GM19395 (cell line): Measurements from ENCODE around the gene CD3E.

Experiments used
- ATAC-seq: cut with Tn5 transposase; IDR thresholded peaks from one replicate; pipeline ENCODE4 v1.9.1; 2021; ENCODE audit warnings: mild to moderate bottlenecking, moderate library complexity; ENCODE audit not compliant: unreplicated experiment

Gene CD3E

DNA sequence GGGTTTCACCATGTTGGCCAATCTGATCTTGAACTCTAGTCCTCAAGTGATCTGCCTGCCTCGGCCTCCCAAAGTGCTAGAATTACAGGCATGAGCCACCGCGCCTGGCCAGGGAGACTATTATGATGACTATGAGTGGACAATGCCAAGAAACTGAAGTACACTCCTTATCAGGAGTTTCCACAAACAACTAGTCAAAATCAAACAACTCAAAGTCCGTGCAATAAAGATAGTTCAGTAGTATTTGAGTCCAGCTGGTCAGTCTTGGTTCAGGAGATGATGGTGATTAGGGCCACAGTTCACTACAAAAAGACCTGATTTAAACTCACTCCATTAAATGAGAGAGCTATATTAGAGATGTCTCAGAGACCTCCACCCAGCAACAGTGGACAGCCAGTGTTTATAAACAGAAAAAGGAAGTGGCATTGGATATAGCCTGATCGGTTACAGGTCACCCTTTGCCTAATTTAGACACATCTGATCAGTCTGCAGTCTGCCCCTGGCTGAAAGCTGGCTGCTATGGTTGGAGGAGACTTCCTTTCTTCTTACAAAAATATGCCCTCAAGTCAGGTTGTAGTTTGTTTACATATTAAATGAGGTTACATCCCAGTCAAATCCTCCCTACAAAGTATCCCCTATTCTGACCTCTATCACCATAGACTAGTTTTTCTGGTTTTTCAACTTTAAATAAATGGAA lies 17.0 kb downstream of the CD3E start:
- no peak for ATAC-seq

DNA sequence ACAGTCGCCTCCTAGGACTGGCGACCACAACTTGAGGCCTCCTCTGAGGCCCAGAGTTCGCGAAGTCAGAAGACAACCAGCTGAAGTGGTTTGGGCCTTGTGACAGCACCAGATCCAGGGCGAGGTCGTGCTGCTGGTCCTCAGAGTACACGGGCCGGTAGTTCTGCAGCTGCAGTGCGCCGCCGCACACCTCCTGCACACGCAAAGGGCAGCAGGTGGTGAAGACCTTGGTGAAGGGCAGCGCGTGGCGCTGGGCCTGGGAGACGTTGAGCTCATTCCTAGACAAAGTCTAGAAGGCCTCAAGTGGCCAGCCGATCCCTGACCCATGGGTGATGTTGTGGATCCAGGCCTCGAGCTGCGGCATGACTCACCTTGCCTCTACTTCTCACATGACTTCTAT lies 18.2 kb downstream of the CD3E start:
- no peak for ATAC-seq

DNA sequence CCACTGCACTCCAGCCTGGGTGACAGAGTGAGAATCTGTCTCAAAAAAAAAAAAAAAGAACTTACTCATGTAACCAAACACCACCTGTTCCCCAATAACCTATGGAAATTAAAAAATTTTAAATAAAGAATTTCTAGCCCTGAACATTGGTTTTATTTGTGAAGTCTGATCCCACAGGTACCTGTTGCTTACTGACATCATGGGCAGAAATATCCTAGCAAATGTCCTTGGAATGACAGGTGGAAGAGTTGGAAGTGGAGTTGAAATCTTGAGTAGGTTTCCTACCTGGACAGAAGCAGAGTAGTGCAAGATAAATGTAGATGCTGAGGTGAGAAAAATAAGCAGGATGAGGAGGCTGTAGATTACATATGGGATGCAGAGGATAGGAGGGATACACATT lies 20.8 kb downstream of the CD3E start:
- no peak for ATAC-seq

DNA sequence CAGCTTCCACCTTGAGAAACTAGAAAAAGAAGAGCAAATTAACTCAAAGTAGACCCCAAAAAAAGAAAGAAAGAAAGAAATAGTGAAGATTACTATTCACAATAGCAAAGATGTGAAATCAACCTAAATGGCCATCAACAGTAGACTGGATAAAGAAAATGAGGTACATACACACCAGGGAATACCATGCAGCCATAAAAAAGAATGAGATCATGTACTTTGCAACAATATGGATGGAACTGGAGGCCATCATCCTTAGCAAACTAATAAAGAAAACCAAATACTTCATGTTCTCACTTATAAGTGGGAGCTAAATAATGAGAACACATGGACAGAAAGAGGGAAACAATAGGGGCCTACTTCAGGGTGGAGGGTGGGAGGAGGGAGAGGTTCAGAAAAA lies 24.2 kb downstream of the CD3E start:
- no peak for ATAC-seq

DNA sequence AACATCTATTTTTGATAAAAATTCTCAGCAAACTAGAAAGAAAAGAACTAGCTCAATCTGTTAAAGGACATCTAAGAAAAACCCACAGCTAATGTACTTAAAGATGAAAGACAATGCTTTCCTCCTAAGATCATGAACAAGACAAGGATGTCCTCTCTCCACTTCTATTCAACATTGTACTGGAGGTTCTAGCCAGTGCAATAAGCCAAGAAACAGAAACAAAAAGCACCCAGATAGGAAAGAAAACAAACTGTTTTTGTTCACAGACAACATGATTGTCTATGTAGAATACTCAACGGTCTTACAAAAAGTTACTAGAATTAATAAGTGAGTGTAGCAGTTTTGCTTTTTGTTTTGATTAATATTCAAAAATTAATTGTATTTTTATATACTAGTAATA lies 30.2 kb downstream of the CD3E start:
- ATAC-seq: no peak

DNA sequence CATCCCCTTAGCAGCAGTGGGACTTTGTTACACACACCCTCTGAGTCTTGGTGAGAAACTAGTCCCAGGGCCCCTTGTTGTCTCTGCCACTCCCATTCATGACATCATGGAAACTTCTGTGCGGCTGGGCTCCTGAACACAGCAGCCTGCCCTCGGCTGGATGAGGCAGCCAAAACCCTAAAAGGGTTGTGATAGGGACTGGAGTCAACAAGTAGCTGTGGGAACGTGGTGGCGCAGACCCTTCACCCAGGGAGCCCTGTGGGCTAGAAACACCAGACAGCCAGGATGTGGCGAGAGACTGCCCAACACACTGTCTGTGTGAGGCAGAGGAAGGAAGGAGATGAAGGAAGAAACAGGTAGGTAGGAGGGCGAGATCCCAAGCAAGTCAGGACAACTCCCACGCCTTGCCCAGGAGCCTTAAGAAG lies 34.1 kb downstream of the CD3E start:
- ATAC-seq: no peak

DNA sequence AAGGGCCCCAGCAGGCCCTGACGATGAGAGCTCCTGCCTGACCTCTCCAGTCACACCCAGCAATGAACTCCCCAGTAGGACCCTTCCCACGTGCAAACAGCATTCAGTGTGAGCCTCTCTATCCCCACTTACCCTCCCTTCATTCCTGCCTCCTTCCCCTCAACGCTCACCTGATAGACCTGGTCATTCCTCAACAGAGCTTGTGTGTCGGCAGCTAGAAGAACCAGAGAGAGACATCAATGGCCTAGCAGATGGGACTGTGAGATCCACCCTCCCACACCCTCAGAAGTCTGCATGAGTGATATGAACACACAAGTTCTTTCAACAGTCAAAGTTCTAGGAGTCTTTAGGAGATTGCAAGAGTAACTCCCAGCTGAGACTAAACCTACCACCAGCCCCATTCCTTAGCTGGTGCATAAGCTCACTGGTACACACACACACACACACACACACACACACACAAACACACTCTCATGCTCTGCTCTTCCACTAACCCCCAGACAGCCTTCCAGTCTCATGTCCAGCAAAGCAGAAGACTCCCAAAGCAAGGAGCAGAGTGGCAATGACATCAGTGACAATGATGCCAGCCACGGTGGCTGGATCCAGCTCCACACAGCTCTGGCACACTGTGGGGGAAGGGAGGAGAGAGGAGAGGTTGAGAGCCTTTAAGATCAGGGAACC lies 34.9 kb downstream of the CD3E start:
- ATAC-seq: no peak

DNA sequence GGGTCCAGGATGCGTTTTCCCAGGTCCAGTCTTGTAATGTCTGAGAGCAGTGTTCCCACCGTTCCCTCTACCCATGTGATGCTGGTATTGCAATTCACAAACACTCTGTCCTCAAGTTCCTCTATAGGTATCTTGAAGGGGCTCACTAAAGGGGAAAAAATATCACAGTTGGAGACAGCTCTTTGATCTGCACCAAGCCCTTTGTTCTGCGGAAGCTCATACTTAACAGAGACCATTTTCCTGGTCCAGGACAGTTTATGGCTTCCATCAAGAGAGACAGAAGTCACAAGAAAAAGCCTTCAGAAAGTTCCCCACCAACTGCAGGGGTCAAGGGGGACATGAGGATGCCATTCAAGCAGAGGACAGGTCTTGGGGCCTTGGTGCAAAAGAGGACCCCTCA lies 35.9 kb downstream of the CD3E start:
- no peak for ATAC-seq

DNA sequence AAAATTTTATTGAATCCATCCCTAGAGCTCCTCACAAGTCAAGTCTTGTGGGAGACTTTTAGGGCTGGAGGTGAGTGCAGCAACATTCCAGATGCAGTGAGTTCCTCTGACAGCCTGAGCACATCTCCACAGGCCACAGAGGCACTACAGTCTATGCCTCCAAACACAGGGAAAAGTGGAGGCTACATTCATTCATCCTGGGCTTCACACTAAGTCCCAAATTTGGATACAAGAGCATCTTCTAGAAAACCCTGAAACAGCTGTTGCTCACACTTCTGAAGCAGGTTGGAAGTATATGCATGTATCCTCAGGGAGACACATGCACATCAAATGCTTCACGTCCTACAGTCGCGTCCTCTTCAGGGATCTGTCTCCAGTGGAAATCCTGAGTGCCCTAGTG lies 36.7 kb downstream of the CD3E start:
- no peak for ATAC-seq

DNA sequence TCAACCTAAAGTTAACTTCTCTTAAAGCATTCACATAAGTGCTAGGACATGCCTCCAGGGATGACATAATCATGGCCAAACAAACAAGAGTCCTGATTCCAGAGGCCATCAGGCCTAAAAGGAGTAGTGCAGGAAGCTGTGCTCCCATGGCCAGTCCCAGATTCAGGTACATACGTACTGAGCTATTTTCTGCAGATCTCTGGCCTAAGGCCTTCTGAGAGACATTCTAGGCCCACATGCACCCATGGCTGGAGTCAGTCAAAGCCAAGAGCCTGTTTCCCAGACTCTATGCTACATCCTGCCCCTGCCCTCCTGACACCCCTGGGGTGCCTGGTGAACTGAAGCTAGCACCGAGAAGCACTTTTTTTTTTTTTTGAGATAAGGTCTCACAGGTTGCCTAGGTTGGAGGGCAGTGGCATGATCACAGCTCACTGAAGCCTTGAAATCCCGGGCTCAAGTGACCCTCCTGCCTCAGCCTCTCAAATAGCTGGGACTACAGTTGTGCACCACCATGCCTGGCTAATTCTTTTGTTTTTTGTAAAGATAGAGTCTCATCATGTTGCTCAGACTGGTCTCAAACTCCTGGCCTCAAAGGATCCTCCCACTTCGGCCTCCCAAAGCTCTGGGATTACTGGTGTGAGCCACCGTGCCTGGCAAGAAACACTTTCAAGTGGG lies 37.4 kb downstream of the CD3E start:
- ATAC-seq: no peak

DNA sequence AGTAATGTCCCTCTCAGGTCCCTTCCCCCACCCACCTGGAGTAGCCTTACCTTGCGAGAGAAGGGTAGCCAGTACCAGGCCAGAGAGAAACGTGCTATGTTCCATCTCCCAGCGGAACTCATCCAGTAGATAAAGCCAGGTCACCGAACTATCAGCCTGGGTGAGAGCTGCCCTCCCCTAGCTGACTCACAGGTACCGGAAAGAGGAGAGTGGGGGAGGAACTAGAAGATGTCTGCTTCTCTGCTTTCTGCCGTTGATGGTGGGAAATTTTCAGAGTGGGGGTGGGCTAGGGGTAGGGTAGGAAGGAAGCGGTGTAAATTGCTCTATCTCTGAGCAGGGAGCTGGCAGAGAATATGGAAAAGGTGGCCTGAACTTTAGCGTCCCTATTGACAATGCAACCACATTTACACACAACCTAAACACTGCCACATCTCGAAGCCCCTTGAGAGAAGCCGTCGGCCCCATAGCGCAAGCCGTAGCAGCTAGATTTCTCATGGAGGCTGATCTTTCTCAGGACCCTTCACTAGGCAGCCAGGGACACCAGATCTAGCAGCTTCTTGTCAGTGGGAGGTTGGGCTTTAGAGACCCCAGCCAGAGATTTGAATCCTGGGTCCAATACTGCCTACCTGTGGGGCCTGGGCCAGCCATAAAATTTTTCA lies 38.1 kb downstream of the CD3E start, which contains the start of gene CD3D:
CD3D (minus strand) TSS at position 203 of the 659 bp plus-strand sequence; CDS start at position 105, 98 bp downstream.
- ATAC-seq: no peak

DNA sequence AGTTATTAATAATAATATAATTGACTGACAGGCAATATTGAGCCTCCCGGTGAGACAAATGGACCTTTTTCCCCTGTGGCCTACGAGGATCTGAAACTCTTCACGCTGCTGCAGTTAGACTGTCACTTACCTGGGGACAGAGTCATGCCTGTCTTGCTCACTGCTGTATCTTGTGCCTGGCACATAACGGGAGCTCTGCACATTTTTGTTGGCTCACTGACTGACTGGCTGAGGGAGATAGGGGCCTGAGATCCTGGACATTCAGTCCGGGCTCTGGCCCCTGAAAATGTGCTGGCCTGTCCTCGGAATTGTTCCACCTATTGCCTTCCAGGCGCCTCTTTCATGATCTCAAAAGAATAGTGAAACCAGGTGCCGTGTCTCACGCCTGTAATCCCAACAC lies 38.7 kb downstream of the CD3E start:
- ATAC-seq: no peak

DNA sequence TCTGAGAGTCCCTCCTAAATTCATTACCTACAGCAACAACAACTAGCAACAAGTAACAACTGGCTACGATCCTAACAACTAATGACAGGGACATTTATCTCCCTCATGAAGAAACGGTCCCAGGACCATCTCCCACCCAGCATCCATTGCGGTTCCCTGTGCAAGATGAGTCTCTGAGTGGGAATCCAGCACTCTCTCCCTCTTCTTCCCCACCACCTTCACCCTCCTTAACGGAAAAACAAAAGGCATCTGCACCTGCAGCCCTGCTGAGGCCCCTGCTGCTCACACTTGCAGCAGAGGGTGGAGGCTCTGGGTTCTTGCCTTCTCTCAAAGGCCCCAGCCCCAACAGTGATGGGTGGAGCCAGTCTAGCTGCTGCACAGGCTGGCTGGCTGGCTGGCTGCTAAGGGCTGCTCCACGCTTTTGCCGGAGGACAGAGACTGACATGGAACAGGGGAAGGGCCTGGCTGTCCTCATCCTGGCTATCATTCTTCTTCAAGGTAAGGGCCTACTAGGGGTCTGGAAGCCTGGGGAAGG lies 39.5 kb downstream of the CD3E start, which contains the start of gene CD3G:
CD3G (plus strand) TSS at position 364 of the 535 bp plus-strand sequence; CDS start at position 444, 80 bp downstream.
- ATAC-seq: no peak

DNA sequence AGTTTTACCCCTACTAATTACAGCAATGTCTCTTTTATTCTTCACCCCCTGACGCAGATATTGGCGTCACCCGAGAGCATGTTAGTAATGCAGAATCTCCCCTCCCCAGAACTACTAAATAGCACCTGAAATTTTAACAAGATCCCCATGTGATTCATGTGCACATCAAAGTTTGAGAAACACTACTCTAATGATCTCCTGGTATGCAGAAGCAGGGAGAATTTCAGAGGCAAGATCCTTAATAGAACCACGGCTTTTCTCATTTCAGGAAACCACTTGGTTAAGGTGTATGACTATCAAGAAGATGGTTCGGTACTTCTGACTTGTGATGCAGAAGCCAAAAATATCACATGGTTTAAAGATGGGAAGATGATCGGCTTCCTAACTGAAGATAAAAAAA lies 44.9 kb downstream of the CD3E start:
- no peak for ATAC-seq

DNA sequence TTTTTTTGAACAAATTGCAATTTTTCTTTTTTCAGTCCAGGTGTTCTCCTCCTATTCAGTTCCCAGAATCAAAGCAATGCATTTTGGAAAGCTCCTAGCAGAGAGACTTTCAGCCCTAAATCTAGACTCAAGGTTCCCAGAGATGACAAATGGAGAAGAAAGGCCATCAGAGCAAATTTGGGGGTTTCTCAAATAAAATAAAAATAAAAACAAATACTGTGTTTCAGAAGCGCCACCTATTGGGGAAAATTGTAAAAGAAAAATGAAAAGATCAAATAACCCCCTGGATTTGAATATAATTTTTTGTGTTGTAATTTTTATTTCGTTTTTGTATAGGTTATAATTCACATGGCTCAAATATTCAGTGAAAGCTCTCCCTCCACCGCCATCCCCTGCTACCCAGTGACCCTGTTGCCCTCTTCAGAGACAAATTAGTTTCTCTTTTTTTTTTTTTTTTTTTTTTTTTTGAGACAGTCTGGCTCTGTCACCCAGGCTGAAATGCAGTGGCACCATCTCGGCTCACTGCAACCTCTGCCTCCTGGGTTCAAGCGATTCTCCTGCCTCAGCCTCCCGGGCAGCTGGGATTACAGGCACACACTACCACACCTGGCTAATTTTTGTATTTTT lies 48.7 kb downstream of the CD3E start:
- ATAC-seq: no peak

DNA sequence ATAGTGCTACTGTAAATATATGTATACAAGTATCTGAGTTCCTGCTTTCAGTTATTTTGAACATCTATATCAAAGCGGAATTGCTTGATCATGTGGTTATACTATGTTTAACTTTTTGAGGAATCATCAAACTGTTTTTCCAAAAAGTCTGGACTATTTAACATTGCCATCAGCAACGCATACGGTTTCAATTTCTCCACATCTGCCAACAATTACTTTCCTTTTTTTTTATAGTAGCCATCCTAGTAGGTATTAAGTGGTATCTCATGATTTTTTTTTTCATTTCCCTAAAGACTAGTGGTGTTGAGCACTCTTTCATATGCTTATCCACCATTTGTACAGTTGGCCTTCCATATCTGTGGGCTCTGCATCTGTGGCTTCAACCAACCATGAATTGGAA lies 53.5 kb downstream of the CD3E start:
- no peak for ATAC-seq

DNA sequence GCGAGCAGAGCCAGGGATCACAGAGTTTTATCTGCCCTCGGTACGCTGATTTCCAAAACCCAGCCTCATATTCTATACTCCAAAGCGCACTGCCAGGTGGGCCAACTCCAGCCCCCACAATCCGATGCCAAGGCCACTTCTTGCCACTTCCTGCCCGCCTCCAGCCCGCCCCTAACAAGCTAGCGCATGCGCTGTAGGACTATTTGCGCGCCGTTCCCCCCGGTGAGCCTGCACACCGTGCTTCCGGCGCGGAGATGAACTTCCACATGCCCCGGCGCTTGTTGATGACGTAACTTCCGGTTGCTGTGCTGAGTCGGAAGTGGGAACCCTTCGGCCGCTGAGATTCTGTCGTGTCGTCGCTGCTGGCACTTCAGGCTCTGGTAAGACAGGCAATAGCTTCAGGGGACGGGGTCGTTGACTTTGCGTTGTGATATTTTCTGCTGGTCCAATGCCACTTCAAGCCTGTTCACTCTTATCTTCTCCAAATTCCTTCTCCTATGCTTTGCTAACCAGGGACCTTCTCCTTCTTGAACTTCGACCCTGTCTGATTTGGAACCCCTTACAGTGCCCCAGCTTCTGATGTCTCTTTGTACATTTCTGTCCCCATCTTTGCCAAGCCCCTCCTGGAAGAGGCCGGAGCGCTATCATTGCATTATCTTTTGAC lies 54.9 kb downstream of the CD3E start, which contains the start of gene UBE4A:
UBE4A (plus strand) TSS at position 306 of the 664 bp plus-strand sequence. CDS start 5,481 bp downstream, outside the sequence.
- ATAC-seq: peak; percentile 89

DNA sequence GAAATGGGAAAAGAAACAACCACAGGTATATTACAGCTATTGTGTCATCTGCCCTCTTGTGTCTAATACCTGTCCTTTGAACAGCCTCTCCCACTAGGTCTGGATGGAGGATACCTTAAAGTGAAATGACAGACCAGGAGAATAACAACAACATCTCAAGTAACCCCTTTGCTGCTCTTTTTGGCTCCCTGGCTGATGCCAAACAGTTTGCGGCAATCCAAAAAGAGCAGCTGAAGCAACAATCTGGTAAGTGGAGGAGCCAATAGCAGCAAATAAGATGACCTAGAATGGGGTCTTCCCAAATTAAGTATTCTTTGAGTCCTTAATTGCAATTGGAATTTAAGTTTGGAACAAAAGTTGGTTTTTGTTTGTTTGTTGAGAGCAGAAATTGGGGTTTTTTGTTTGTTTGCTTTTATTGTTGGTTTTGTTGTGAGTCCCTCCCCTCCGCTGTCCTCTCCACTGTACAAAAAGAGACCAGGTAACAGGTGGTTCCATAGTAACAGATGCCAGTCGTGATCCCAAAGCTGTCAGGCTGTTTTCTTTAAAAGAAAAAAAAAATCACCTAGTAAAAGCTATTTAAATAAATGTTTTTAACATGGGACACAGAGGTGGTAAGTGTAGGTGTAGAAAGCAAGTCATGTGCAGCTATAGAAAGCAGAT lies 60.6 kb downstream of the CD3E start:
- no peak for ATAC-seq
